ELF-1 (cell line): ENCODE results near the gene HS6ST3.

Source experiments
- DNase-seq: peaks from one replicate; pipeline ENCODE4 v3.0.0-alpha.2; 2016; ENCODE audit warnings: low read depth, low spot score

Gene HS6ST3

GRCh38 chr13:96785986-96786385 is 696.1 kb downstream of the HS6ST3 start:
- DNase-seq, result no peak

GRCh38 chr13:96792188-96792587 is 702.3 kb downstream of the HS6ST3 start:
- DNase-seq, result no peak

GRCh38 chr13:96792736-96793403 is 703.0 kb downstream of the HS6ST3 start:
- DNase-seq, result no peak

DNA sequence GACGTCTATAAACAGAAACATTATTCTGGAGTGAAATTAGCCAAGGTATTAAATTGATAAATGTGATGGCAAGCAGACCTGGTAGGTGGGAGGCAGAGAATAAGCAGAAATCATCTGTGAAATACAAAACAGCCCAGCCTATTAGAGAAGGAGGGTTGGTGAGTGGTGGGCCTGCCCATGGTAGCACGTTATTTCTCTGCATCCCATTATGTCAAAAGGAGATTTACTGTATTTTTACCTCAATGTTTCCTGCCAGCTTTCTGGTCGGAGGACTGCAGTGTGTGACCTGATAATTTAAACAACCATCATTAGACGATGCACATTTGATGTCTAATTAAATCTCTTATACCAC is 703.5 kb downstream of the HS6ST3 start:
- DNase-seq, result no peak

DNA sequence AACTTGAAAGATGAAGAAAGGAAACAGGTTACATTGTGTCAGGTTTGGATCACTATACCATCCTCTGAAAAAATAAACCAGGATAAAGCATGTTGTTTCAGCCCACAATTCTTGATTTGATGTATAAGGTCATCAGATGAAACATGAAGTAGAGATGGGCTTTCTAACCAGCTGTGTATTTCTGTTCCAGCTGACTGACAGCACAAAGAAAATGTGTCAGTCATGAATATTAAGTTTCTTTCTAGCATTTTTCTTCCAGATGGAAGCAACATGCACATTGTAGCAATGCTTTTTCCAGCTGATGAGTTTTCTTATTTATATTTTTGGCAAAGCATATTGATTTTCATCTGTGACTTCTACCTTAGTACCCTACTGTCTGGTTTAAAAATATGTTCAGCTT is 704.8 kb downstream of the HS6ST3 start:
- no peak for DNase-seq

DNA sequence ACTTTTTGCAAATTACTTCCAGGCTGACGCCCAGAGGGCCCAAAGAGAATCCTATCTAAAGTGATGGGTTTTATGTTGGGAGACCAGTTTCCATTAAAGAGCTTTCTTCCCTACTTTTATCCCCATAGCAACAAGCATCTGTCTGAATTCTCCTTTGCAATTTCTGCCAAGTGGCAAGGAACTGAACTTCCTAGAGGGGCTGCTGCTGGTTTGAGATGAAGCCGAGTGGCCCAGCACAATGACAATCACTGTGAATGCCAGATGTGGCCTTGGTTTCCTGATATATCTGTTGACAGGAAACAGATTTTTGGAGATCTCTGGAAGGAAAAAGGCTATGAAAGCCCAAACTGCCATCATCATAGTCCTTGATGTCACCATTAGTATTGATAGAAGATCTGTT is 705.8 kb downstream of the HS6ST3 start:
- DNase-seq, result no peak

DNA sequence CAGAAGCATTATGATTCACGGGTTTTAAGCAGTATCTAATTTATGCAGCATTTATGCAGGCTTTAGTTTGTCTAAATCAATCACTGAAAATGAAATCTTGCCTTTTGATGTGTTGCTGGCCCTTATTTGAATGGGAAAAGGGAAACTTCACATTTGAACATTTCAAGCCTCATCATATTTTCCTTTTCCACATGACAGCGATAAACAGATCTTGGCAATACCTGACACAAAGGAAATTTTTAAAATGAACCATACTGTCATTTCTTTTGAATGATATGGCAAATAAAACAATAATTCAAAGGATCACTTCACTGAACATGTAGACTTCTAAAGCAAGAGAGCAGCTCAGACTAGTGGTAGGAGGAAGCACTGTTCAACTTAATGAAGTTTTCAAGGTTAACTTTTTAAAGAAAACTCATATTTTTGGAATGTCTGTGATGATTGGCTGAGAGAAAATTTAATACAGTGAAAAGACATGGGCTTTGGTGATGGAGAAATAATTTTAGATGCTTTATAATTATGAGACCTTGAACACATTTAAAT is 706.3 kb downstream of the HS6ST3 start:
- DNase-seq, result no peak

- DNase-seq, result no peak
Observed at GRCh38 chr13:96797136-96797535, 707.2 kb downstream of the HS6ST3 start.

DNA sequence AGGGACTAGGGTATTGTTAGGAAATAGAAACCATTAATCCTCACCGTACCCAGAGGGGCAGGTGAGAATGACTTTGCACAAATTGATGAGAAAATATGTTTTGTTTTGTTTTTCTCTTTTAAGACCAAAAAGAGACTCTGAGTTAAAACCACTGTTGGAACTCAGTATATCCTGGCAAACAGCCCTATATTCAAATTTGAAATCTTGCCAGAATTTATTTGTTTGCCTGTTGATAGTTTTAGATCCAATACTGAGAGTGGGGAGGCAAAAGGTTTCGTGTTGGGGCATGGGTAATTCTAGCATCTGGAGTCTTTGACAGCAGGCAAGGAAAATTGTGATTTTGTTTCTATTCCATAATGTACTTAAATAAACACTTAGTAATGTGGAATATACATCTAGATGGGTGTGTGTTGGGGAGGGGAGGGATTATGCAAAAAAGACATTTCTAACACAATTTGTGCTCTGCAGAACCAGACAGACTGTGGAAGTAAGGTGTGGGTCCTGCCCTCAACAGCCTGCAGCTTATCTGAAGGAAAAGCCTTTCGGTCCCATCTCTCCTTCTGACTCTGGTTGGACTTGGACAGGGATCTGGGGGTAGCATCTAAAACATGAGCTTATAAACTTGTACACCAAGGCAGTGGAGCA is 713.7 kb downstream of the HS6ST3 start:
- no peak for DNase-seq

GRCh38 chr13:96804174-96804573 is 714.3 kb downstream of the HS6ST3 start:
- DNase-seq, result no peak

- DNase-seq, result no peak
Observed at GRCh38 chr13:96806746-96807145, 716.8 kb downstream of the HS6ST3 start.

DNA sequence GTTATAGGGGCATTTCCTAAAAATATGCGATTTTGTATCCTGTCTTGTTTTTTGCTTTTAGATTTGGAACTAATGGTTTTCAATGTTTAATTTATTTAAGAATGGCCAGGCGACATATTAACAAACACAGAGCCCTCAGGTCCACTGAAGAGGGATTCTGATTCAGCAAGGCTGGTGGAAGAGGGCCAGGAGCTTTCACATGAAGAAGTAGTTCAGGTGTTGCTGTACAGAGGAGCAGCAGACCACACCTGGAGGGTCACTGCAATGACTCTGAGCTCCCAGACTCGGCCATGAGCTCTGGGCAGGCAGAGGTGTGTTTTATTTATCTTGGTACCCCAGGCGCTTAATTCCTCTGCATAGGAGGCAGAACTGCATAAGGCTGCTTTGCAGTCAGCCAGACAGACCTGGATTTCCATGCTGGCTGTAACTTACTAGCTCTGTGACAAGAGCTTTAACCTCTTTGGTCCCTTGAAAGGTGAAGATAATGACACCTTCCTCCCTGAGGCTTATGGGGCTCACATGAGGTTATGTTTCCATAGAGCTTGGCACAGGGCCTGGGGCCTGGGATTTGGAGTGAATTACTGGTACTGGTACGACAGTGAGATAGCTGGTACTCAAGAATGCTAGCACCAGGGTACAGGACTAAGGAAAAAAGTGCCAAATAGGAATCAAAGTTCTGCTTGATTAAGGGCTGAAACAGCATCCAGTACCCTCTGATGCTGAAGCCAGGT is 719.6 kb downstream of the HS6ST3 start:
- no peak for DNase-seq

GRCh38 chr13:96810104-96810503 is 720.2 kb downstream of the HS6ST3 start:
- DNase-seq, result no peak

DNA sequence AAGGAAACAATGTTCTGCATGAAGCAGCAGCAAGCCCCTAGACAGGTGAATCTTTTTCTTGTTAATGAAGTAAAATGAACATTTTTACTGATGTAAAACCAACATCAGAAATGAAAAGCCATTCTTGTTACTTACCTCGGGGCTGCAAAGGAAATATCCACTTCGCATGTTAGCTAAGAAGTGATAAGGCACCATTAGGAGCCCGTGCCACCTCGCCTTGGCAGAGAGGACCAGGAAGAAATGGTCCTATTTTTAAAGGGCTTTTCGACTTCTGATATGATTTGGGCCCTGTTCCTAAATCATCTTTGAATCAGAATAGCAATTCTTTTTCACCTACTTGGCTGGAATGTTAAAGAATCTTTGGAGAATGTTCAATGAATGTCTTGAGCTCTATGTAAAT is 721.1 kb downstream of the HS6ST3 start:
- no peak for DNase-seq

- DNase-seq, result no peak
Observed at GRCh38 chr13:96816261-96816660, 726.4 kb downstream of the HS6ST3 start.

DNA sequence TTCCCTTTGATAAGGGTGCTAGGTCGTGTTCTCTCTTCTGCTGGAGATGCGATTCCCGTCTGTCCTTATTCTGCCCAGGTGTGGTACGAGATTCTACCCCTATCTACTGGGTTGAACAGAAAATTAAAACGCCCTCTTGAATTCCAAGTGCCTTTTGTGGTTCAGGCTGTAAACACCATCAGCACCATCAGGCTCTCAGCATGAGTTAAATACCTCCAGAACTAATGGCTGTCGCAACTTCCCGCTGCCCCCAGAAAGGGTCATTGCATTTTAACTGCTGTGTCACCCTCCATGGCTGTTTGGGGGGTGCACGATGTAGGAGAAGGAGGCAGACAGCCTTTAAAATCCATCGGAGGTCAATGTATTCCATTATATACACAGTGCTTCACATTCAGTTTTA is 727.0 kb downstream of the HS6ST3 start:
- DNase-seq, result peak; percentile 18

DNA sequence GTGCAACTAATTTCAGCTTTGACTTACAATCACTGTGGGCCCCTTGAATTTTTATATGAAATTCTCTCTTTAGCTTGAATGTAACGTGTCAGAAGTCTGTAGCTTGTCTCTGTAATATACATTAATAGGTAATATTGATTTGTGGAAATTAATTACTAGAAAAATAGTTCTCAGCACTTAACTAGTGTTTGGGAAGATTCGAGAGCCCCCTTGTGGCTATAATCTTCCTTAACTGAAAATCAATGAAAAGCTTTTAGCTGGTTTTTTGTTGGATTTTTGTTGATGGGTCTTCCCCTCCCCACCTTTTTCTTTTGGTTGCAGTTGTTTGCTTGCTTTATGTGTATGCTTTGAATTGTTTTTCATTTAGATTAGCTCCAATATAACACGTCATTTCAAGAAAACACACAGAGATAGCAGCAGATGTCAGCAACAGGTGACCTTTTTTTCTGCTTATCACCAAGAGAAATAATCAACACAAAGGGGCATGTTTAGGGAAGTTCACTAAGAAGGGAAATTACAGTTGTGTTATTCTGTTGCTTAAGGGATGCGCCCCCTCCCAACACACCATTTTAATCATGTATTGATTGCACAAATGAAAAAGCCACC is 727.5 kb downstream of the HS6ST3 start:
- DNase-seq, result peak; percentile 17

GRCh38 chr13:96819375-96819774 is 729.5 kb downstream of the HS6ST3 start:
- DNase-seq, result no peak

DNA sequence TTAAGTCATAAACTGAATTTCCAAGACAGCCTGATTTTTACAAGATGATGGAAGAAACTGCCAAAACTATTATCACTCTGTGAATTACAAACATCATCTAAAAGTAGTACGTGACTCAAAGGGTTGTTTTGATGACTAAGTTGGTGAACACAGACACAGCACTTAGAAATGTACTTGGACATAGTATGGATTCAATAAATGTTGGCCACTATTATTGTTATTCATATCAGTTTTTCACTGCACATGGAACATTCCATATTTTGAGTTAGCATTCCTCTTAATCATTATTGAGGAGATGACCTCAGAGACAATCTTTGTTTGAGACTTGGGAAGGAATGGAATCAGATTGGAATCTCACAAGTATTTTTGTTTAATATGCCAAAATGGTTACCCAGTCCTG is 731.5 kb downstream of the HS6ST3 start:
- no peak for DNase-seq

- no peak for DNase-seq
Observed at GRCh38 chr13:96821971-96822370, 732.1 kb downstream of the HS6ST3 start.

- DNase-seq, result peak; percentile 48
Observed at GRCh38 chr13:96822895-96823294, 733.0 kb downstream of the HS6ST3 start.

GRCh38 chr13:96824140-96824539 is 734.2 kb downstream of the HS6ST3 start:
- DNase-seq, result no peak
